ENCODE measurements around the gene LEFTY1.

DNA sequence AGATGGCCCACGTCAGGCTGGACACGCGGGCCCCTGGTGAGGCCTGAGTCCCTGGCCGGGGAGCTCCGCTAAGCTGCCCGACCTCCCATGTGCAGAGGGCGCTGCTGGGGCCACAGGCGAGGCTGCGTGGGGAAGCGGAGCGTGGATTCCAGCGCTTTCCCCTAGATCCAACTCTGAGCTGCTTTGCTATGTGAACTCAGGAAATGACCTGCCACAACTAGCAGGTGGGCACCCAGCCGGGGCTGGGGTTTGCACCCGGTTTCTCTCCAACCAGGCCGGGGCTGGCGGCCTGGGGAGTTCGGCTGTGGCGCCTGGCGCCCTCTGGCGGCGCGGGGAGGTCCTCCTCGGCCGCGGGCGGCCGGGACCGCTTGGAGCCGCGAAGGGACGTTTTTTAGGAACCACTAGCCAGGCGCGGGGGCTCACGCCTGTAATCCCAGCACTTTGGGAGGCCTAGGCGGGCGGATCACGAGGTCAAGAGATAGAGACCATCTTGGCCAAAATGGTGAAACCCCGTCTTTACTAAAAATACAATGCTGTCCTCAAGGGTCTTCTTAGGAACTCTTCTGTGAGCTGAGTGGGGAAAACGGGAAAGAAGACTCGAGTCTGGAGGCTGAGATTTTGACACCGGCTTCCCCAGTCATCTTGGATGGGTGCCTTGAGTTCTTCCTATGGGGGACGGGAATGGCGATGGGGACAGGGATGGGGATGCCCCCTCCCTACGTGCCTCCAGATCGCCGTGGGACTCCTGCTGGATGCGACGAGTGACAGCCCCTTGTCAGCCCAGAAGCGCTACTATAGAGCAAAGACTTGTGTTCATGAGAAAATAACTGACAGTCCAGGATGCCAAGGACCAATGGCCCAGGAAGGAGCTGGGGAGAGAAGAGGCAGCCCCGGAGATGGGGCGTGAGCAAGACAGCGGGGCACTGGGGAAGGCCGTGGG, 22.5 kb upstream of the LEFTY1 start:
- TF ChIP-seq GATA2 (IDR thresholded peaks at IDR 0.05; ENCODE audit: low read depth, low read length) (no peak), GATA3 (IDR thresholded peaks at IDR 0.05; ENCODE audit: low read depth, low read length) (no peak)

All from SH-SY5Y (cell line).